AG09309 (cell line): ENCODE measurements around the gene FMNL2.

Experiments used
- DNase-seq: peaks from one replicate; pipeline ENCODE4 v3.0.0-alpha.2; 2010; ENCODE audit warnings: low read depth
- H3K4me3 ChIP-seq: 2 replicates; pipeline ENCODE4 v1.5.1; 2011; ENCODE audit warnings: mild to moderate bottlenecking, low read depth, low read length, moderate library complexity; ENCODE audit not compliant: control insufficient read depth
- TF ChIP-seq, protein P1 (sequence below): IDR thresholded peaks from 2 replicates; pipeline ENCODE4 v1.5.1; 2011; ENCODE audit warnings: mild to moderate bottlenecking, low read depth, low read length, inconsistent platforms; ENCODE audit not compliant: insufficient read depth, control insufficient read depth; ENCODE audit errors: missing control alignments

Gene FMNL2

GRCh38 chr2:152508446-152508845 lies 173.5 kb downstream of the FMNL2 start:
- DNase-seq = no peak
- TF ChIP-seq, protein P1, sequence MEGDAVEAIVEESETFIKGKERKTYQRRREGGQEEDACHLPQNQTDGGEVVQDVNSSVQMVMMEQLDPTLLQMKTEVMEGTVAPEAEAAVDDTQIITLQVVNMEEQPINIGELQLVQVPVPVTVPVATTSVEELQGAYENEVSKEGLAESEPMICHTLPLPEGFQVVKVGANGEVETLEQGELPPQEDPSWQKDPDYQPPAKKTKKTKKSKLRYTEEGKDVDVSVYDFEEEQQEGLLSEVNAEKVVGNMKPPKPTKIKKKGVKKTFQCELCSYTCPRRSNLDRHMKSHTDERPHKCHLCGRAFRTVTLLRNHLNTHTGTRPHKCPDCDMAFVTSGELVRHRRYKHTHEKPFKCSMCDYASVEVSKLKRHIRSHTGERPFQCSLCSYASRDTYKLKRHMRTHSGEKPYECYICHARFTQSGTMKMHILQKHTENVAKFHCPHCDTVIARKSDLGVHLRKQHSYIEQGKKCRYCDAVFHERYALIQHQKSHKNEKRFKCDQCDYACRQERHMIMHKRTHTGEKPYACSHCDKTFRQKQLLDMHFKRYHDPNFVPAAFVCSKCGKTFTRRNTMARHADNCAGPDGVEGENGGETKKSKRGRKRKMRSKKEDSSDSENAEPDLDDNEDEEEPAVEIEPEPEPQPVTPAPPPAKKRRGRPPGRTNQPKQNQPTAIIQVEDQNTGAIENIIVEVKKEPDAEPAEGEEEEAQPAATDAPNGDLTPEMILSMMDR = no peak
- H3K4me3 ChIP-seq = no peak overlapping the region

DNA sequence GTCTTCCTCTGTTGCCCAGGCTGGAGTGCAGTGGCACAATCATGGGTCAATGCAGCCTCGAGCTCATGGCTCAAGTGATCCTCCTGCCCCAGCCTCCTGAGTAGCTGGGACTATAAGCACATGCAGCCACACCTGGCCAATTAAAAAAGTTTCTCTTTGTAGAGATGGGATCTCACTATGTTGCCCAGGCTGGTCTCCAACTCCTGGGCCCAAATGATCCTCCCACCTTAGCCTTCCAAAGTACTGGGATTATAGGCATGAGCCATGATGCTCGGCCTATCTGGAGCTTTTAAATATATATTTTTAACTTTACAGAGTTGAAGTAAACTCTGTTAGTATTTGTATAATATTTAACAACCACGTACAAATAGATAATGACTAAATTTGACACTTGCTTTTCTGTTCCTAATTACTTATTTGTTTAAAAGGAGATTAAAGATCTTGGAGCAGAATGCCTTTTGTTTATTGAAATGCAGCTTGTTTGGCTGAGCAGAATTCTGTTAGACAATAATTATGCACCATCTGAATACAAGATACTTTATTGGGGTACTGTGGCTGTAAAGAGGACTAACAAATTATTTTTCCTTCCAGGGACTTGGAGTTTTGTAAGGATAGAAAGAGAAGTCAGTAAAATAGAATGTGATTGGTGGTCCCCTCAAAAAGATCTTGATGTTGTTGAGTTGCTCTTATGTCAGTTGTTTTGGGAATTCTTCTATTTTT lies 175.0 kb downstream of the FMNL2 start:
- H3K4me3 ChIP-seq = no peak overlapping the region
- TF ChIP-seq, protein P1 = no peak
- no peak for DNase-seq

GRCh38 chr2:152510621-152511020 lies 175.6 kb downstream of the FMNL2 start:
- TF ChIP-seq, protein P1 = no peak

DNA sequence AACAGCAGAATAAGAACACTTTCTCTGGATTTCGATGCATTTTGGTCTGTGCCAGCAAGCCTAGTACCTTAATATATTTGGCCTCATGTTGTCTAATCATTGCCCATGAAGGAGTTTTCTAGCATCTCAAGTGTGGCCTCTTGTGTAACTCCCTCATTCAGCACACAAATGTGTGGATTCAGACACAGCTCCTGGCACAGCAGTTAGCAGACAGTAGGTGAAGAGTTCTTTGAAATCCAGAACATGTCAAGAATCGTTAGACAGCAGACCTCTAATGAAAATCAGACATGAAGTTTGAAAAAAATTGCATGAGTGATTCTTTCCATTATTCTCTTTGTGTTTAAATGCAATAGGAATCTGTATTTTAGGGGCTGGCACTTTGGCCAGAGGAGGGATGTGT lies 177.0 kb downstream of the FMNL2 start:
- no peak for DNase-seq
- TF ChIP-seq, protein P1 = no peak
- H3K4me3 ChIP-seq = no peak overlapping the region

More at GRCh38 chr2:152510621-152511020, 175.6 kb downstream of the FMNL2 start:
- H3K4me3 ChIP-seq = no peak overlapping the region
- no peak for DNase-seq

DNA sequence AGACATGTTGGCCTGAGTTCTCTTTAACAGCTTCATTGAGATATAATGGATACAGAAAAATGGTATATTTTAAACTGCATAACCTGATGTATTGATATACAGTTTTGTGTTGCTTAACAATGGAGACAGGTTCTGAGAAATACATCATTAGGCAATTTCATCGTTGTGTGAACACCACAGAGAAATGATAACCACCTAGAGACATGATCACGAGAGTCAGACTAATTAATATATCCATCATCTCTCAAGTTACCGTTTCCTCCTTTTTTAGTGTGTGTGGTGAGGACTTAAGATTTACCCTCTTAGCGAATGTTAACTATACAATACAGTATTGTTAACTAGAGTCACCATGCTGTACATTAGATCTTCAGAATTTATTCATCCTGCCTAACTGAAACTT lies 178.1 kb downstream of the FMNL2 start:
- H3K4me3 ChIP-seq = no peak overlapping the region
- no peak for DNase-seq
- TF ChIP-seq, protein P1 = no peak

DNA sequence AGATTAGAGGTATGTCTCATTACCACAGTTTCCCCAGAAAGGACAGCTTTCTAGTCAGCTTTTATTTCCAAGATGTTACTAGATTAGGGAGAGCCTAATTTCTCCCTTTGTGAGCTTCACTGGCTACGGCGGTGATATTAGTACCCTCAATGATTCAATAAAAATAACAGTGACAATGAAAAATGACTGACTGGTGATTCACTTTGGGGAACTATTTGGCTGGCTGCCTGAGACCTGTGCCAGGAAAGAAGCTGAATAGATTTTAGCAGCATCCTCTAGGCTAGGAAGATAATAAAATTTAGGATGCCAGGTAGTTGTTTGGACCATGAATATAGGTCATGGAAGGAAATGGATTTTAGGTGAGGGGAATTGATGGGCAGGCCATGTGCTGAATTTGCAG lies 178.7 kb downstream of the FMNL2 start:
- H3K4me3 ChIP-seq = no peak overlapping the region
- no peak for DNase-seq
- TF ChIP-seq, protein P1 = no peak
